ENCODE data around the gene ACOT12.
"Not testable (repeated sequence)": the region's sequence is repeated elsewhere in the genome, so short reads cannot be mapped to it uniquely, and the experiment has no call there.

Gene ACOT12

DNA sequence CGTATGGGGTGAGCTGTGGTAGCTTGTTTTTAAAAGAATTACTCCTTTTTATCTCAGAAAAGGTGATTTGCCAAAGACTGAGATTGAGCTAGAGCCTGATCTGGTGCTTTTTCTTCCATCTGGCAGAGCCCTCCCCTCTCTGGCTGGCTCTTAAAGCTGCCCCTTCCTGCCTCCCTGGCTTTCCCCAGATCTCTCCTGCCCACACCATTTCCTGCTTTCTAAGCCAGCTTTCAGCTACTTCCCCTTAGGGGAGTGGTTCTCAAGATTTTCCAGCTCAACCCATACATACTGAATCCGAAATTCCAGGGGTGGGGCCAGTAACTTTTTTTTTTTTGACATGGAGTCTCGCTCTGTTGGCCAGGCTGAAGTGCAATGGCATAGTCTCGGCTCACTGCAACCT, 4.8 kb upstream of the ACOT12 start:
- DNase-seq: no peak

DNA sequence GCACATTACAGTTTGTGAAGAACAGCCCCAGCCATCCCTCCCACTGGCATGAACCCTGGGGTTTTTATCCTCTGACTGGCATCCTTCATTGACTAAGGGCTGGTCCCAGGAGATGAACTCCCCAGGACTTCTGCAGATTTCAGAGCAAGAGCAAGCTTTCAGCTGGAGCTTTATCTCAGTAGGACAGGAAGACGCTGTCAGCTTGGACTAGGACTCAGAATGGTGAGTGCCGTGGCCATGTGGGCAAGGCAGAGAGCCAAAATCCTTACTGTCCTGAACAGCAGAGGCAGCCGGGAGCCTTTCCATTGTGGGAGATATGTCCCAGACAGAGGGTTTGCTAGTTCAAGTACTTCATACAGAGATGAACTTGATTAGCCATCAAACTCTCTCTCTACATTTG, 3.2 kb upstream of the ACOT12 start:
- no peak for DNase-seq

GRCh38 chr5:81395262-81395661, 1.3 kb upstream of the ACOT12 start:
- no peak for DNase-seq

- DNase-seq: no peak
Observed at GRCh38 chr5:81393430-81393782, 528 bp downstream of the ACOT12 start.

DNA sequence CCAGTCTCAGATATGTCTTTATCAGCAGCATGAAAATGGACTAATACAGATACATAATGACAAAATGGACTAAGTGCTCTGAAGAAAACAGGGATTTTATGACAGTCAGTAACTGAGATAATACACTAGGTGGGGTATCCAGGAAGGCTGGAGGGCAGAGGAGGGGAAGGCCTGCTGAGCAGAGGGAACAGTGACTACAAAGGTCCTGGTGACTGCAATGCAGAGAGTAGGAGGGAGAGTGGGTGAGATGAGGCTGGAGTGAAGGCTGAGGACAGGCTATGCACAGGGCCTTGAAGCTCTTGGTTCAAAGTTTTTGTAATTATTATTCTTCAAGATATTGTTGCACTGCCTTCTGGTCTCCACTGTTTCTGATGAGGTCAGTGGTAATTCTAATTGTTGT, 4.9 kb downstream of the ACOT12 start:
- no peak for DNase-seq

DNA sequence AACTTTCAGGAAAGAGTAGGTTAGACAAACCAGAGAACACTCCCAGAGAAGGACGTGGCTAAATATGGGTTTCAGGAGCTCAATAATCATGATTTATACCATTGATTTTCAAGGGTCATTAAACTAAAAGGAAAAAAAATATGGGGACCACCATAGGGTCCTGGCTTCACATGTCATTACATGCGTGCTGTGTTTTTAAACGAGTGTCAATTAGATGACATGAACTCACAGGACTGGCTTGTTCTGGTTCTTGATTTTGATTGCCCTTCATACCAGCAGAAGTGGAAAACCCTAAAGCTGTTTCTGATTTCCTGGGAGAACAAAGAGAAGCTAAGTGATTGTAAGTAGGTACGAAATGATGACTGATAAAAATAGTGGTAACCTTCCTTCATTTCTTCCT, 5.8 kb downstream of the ACOT12 start:
- DNase-seq: no peak

DNA sequence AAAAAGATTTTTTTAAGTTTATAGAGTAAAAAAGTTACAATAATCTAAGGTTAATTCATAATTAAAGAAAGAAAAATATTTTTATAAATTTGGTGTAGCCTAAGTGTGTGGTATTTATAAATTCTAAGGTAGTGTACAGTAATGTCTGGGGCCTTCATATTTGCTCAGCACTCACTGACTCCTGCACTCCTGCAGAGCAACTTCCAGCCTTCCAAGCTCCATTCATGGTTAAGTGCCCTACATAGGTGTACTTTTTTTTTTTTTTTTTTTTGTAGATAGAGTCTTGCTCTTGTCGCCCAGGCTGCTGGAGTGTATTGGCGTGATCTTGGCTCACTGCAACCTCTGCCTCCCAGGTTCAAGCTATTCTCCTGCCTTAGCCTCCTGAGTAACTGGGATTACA, 10.1 kb downstream of the ACOT12 start:
- no peak for DNase-seq

DNA sequence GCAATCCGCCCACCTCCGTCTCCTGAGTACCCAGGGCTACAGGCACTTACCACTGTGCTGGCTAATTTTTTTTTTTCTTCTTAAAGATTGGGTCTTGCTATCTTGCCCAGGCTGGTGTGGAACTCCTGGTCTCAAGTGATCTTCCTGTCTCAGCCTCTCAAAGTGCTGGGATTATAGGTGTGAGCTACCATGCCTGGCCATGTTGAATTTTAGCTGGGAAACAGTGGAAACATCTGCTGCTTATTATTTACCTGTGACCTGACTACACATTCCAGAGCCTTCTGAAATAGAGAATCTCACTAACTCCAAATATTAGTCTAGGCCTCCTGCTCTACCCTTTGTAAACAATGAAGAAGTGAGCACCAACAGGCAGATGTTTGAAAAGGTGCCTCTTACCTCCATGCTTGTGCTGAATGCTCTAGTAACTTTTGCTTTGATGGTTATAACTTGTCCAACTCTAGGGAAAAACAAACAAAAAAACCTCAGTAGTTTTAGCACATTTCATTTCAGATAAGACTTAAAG, 22.5 kb downstream of the ACOT12 start:
- DNase-seq: no peak

- no peak for DNase-seq
Observed at GRCh38 chr5:81370912-81371311, 23.0 kb downstream of the ACOT12 start.

DNA sequence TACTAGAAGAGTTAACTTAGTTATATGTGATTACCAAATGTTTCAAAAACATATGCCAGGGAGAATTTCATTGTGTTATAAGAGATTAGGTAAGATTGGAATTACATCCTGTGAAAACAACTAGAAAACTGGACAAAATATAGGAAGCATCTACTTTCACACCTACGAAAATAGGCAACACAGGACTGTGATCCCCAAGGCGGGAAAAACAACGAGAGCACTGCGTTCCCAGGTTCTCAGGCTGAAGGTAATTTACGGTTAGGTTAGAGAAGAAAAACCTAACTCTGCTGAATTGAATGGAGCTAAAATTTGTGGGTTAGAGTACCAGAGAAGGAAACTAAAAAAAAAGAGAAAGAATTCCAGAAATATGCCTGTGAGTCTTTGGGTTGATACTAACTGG, 28.4 kb downstream of the ACOT12 start:
- no peak for DNase-seq

- DNase-seq: no peak
Observed at GRCh38 chr5:81363093-81363871, 30.7 kb downstream of the ACOT12 start.

DNA sequence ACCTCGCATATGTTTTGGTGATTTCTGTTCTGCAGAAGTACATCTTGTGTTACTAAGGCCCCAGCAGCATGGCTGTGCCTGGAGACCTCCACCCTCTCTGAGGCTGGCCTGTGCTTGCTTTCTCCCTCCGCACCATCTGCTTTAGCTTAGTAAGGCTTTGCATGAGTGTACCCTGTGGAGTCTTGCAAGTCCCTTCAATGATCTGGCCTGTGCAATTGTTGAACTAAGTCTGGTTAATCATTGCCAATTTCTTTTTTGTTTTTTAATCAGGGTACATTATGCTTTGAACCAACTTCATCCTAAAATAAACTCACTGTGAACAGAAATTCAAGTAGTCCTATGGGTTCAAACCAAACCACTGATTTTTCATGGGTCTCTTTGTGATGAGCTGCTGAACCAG, 32.3 kb downstream of the ACOT12 start:
- no peak for DNase-seq

DNA sequence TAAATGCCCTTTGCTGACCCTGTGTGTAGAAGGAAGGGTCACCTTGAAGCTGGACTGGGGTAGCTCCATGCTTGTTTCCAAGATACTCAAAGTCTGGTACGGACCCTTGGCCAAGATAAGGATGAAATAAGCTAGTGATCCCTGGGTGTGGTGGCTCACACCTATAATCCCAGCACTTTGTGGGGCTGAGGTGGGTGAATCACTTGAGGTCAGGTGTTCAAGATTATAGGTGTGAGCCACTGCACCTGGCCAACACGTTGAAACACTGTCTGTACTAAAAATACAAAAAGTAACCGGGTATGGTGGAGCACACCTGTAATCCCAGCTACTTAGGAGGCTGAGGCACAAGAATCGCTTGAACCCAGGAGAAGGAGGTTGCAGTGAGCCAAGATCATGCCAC, 33.3 kb downstream of the ACOT12 start:
- no peak for DNase-seq

GRCh38 chr5:81359881-81360280, 34.1 kb downstream of the ACOT12 start:
- DNase-seq: no peak

DNA sequence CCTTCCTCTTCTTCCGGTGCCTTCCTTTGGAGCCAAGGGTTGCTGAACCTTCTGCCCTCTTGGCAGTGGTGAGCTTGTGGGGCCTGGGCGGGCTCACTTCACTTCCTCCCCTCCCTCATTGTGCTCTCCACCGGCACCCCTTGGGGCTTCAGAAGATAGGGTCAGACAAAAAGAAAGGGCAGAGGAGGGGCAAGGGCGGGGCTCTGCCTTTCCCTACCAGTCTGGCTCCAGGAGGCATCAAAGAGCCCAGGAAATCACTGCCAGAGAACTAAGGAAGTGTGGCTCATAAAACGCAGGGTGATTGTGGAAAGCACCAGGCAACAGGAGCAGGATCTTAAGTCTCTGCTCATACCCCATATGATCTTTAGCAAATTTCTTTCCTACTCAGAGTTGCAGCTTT, 34.8 kb downstream of the ACOT12 start:
- DNase-seq: no peak

GRCh38 chr5:81355291-81356251, 38.4 kb downstream of the ACOT12 start:
- DNase-seq: no peak

DNA sequence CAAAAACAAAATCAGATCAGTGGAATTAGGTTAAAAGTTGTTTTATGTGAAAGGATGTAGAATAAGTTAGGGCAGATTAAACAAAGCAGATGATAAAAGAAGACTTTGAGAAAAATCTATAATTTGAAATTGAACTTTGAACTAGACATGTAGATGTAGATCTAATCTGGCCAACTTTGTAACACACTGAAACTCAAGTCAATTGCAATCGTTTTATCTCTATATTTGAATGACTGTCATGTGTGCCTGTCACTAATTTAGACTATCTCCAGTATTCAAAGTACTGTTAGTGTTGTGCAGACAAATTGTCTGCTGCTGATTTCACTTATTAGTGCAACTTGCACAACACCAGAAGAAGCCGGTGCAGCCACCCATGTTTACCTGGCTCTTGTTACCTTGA, 39.8 kb downstream of the ACOT12 start:
- no peak for DNase-seq

DNA sequence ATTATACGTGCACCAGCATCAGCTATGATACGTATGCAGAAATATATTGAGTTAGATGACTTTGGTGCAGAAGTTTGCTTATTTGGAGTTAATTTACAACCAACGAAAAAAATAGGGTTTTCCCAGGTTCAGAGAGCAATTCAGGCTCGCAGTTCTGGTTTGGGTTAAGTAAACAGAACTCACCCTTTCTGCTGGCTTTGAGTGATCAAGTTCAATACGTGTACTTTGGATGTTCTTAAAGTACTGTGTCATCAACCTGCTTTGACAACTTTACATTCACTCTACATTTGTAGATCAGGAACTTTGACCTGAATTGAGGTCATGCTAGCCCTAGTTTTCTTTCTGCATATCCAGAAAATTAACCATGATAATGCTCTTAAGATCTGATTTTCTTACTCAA, 40.7 kb downstream of the ACOT12 start:
- DNase-seq: no peak

GRCh38 chr5:81350507-81350906, 43.4 kb downstream of the ACOT12 start:
- no peak for DNase-seq

- no peak for DNase-seq
Observed at GRCh38 chr5:81349161-81349560, 44.8 kb downstream of the ACOT12 start.

GRCh38 chr5:81345411-81346003, 48.4 kb downstream of the ACOT12 start:
- DNase-seq: no peak

DNA sequence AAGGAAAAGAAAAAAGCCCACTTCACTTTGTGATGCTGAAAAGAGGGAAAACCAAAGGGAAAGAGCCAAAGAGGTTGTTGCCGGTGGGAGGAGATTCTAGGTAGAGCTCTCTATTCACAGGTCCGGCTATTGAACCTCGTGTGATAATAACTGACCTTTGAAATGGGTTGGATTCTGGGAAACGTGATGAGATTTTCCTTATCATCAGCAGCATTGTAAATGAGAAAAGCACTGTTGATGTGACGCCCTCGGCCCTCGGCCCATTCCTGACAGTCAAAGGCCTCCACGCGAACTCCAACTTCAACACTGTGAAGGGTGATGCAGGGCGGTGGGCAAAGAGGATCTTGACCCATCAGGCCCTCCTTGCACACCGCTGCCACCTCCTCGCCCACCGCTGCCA, 49.2 kb downstream of the ACOT12 start:
- DNase-seq: no peak

GRCh38 chr5:81338213-81338612, 55.7 kb downstream of the ACOT12 start:
- not testable (repeated sequence) for DNase-seq

GRCh38 chr5:81337803-81338202, 56.1 kb downstream of the ACOT12 start:
- DNase-seq: no peak

Data from CD4-positive, alpha-beta T cell treated with Interleukin-17A for 4 hours (primary cell).